Neural progenitor cell (in vitro differentiated cells): Measurements from ENCODE around the gene KLB.

ENCODE experiments used
- CTCF ChIP-seq: fragments of 200-600 bp; sonication (generic); IDR thresholded peaks from 2 replicates; pipeline ENCODE4 v1.5.1; 2017; ENCODE audit warnings: antibody characterized with exemption, mild to moderate bottlenecking
- EZH2 ChIP-seq: fragments of 200-600 bp; sonication (generic); IDR thresholded peaks from 2 replicates; pipeline ENCODE4 v1.6.1; 2017; ENCODE audit warnings: antibody characterized with exemption, mild to moderate bottlenecking, moderate library complexity
- EZH2phosphoT487 ChIP-seq: fragments of 200-600 bp; sonication (generic); IDR thresholded peaks from 2 replicates; pipeline ENCODE4 v1.6.1; 2017; ENCODE audit warnings: antibody characterized with exemption

GRCh38 chr4:39450618-39451017 is 43.9 kb downstream of the KLB start:
- TF ChIP-seq CTCF (no peak), EZH2 (no peak), EZH2phosphoT487 (no peak)
